Neural progenitor cell (in vitro differentiated cells): Measurements from ENCODE around the gene TMX4.
"Not testable (repeated sequence)": the region's sequence is repeated elsewhere in the genome, so short reads cannot be mapped to it uniquely, and the experiment has no call there.

Source experiments
- EZH2 ChIP-seq: fragments of 200-600 bp; sonication (generic); IDR thresholded peaks from 2 replicates; pipeline ENCODE4 v1.6.1; 2017; ENCODE audit warnings: antibody characterized with exemption, mild to moderate bottlenecking, moderate library complexity
- EZH2phosphoT487 ChIP-seq: fragments of 200-600 bp; sonication (generic); IDR thresholded peaks from 2 replicates; pipeline ENCODE4 v1.6.1; 2017; ENCODE audit warnings: antibody characterized with exemption
- TF ChIP-seq, protein P1 (sequence below): fragments of 200-600 bp; sonication (generic); IDR thresholded peaks from 2 replicates; pipeline ENCODE4 v1.5.1; 2017; ENCODE audit warnings: antibody characterized with exemption, mild to moderate bottlenecking

- TF ChIP-seq EZH2, EZH2phosphoT487: not testable (repeated sequence)
- TF ChIP-seq, protein P1, sequence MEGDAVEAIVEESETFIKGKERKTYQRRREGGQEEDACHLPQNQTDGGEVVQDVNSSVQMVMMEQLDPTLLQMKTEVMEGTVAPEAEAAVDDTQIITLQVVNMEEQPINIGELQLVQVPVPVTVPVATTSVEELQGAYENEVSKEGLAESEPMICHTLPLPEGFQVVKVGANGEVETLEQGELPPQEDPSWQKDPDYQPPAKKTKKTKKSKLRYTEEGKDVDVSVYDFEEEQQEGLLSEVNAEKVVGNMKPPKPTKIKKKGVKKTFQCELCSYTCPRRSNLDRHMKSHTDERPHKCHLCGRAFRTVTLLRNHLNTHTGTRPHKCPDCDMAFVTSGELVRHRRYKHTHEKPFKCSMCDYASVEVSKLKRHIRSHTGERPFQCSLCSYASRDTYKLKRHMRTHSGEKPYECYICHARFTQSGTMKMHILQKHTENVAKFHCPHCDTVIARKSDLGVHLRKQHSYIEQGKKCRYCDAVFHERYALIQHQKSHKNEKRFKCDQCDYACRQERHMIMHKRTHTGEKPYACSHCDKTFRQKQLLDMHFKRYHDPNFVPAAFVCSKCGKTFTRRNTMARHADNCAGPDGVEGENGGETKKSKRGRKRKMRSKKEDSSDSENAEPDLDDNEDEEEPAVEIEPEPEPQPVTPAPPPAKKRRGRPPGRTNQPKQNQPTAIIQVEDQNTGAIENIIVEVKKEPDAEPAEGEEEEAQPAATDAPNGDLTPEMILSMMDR, result not testable (repeated sequence)
Measured at GRCh38 chr20:8031539-8031938, 12.0 kb upstream of the TMX4 start.
